ENCODE measurements around the gene NIP7.
"Not testable (repeated sequence)": the region's sequence is repeated elsewhere in the genome, so short reads cannot be mapped to it uniquely, and the experiment has no call there.

The NIP7 gene

DNA sequence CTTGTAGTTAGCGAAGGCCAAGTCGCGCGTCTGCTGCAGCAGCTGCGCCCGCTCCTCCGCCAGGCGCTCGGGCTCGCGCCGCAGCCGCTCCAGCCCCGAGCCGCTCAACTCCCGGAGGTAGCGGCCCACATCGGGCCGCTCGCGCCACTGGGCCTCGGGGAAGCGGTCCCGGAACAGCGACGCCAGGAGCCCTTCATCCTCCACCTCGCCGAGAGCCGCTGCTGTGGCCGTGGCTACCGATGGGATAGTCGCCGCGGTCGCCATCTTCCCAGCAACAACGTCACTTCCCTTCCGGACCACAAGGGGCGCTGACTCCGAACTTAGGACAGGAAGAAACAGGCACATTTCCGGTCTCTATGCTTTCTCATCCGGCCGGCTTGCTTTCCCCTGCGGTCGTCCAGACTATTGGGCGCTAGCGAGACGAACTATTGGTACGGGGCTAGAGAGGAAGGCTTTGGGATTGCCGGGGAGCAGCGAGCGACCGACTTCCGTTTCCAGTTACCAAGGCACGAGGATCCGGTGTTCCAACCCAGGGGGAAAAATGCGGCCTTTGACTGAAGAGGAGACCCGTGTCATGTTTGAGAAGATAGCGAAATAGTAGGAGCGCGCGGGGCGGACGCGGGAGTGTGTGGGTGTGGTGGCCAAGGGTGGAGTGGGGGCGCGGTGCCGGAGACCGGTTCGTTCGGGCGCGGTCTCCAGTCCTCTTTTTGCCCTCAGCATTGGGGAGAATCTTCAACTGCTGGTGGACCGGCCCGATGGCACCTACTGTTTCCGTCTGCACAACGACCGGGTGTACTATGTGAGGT, at the start of gene NIP7, which contains the start of gene COG8:
Gene NIP7, plus strand, starts transcription at position 484 of the 806 bp plus-strand sequence. Its CDS starts 58 bp downstream, at position 542.
Gene COG8, minus strand, starts transcription at position 276 of the 806 bp plus-strand sequence. Its CDS starts 12 bp downstream, at position 264.
- peaks cover 62% of the 10 kb centered on the region for H3K36me3 ChIP-seq (ENCODE audit: control insufficient read depth, insufficient read depth, low read length)
- peak within 1 kb of the TSS; percentile 85 for H3K4me3 ChIP-seq (ENCODE audit: low read depth, low read length)
- peaks cover 6% of the 10 kb centered on the region; the same call in 1 of the 2 replicates for H3K4me1 ChIP-seq (ENCODE audit: control insufficient read depth, insufficient read depth, low read length)
- H3K9ac ChIP-seq (ENCODE audit: low read length) = peak within 1 kb of the TSS; percentile 97
- H3K27me3 ChIP-seq (ENCODE audit: control insufficient read depth, insufficient read depth, low read length) = no peaks in the 10 kb centered on the region
- H3K27ac ChIP-seq (ENCODE audit: low read depth, low read length) = peak within 1 kb of the TSS; percentile 81
- no peaks in the 10 kb centered on the region for H3K9me3 ChIP-seq (ENCODE audit: control insufficient read depth, insufficient read depth, low read depth, low read length)

DNA sequence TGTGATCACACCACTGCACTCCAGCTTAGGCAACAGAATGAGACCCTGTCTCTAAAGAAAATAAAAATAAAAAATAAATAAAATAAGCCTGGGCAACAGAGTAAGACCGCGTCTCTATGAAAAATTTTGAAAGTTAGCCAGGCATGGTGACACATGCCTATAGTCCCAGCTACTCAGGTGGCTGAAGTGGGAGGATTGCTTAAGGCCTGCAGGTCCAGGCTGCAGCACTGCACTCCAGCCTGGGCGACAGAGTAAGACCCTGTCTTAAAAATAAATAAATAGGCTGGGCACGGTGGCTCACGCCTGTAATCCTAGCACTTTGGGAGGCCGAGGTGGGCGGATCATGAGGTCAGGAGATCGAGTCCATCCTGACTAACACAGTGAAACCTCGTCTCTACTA, 47.9 kb upstream of the NIP7 start:
- H3K4me3 ChIP-seq (ENCODE audit: low read depth, low read length); H3K36me3 ChIP-seq (ENCODE audit: control insufficient read depth, insufficient read depth, low read length); H3K9me3 ChIP-seq (ENCODE audit: control insufficient read depth, insufficient read depth, low read depth, low read length); H3K27me3 ChIP-seq (ENCODE audit: control insufficient read depth, insufficient read depth, low read length); H3K9ac ChIP-seq (ENCODE audit: low read length); H3K27ac ChIP-seq (ENCODE audit: low read depth, low read length); H3K4me1 ChIP-seq (ENCODE audit: control insufficient read depth, insufficient read depth, low read length): not testable (repeated sequence)

DNA sequence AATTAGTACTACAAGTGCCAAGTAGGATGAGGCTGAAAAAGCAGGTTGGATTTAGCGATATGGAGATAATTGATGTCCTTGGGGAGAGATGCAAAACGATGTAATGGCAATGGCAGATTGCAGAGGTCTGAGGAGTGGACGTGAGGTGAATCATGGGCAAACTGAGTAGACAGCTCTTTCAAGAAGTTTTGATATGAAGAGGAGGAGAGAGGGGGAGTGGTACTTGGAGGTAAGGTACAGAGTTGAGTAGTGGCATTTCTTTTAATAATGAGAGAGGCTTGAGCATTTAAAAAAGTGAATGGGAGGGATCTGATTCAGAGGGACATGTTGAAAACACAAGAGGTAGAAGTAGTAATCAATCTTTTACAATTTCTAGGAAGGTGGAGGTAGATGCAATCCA, 46.2 kb upstream of the NIP7 start:
- Histone ChIP-seq H3K27ac (ENCODE audit: low read depth, low read length) (no peak overlapping the region), H3K4me3 (ENCODE audit: low read depth, low read length) (no peak overlapping the region), H3K9me3 (ENCODE audit: control insufficient read depth, insufficient read depth, low read depth, low read length) (no peaks in the 10 kb centered on the region), H3K27me3 (ENCODE audit: control insufficient read depth, insufficient read depth, low read length) (no peaks in the 10 kb centered on the region), H3K4me1 (ENCODE audit: control insufficient read depth, insufficient read depth, low read length) (no peaks in the 10 kb centered on the region), H3K36me3 (ENCODE audit: control insufficient read depth, insufficient read depth, low read length) (no peaks in the 10 kb centered on the region), H3K9ac (ENCODE audit: low read length) (no peak overlapping the region)

DNA sequence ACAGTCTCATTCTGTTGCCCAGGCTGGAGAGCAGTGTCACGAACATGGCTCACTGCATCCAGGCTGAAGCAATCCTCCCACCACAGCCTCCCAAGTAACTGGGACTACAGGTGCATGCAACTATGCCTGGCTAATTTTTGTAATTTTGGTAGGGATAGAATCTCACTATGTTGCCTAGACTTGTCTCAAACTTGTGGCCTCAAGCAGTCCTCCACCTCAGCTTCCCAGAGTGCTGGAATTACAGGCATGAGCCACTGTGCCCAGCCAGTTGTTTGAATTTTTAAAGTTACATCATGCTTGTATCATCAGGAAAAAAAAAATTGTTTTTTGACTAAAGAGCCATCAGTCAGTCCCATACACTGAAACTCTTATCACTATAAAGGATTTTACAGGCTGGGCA, 45.5 kb upstream of the NIP7 start:
- H3K9ac ChIP-seq (ENCODE audit: low read length) = no peak overlapping the region
- no peaks in the 10 kb centered on the region for H3K4me1 ChIP-seq (ENCODE audit: control insufficient read depth, insufficient read depth, low read length)
- H3K36me3 ChIP-seq (ENCODE audit: control insufficient read depth, insufficient read depth, low read length) = no peaks in the 10 kb centered on the region
- H3K4me3 ChIP-seq (ENCODE audit: low read depth, low read length) = no peak overlapping the region
- H3K9me3 ChIP-seq (ENCODE audit: control insufficient read depth, insufficient read depth, low read depth, low read length) = no peaks in the 10 kb centered on the region
- no peaks in the 10 kb centered on the region for H3K27me3 ChIP-seq (ENCODE audit: control insufficient read depth, insufficient read depth, low read length)
- no peak overlapping the region for H3K27ac ChIP-seq (ENCODE audit: low read depth, low read length)

DNA sequence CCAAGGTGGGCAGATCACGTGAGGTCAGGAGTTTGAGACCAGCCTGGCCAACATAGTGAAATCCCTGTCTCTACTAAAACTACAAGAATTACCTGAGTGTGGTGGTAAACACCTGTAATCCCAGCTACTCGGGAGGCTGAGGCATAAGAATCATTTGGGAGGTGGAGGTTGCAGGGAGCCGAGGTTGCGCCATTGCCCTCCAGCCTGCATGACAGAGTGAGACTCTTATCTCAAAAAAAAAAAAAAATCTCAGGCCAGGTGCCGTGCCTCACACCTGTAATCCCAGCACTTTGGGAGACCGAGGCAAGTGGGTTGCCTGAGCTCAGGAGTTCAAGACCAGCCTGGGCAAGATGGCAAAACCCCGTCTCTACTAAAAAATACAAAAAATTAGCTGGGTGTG, 42.8 kb upstream of the NIP7 start:
- not testable (repeated sequence) for H3K27me3 ChIP-seq (ENCODE audit: control insufficient read depth, insufficient read depth, low read length); H3K4me3 ChIP-seq (ENCODE audit: low read depth, low read length); H3K9me3 ChIP-seq (ENCODE audit: control insufficient read depth, insufficient read depth, low read depth, low read length); H3K4me1 ChIP-seq (ENCODE audit: control insufficient read depth, insufficient read depth, low read length); H3K27ac ChIP-seq (ENCODE audit: low read depth, low read length); H3K9ac ChIP-seq (ENCODE audit: low read length)
- peaks cover 15% of the 10 kb centered on the region for H3K36me3 ChIP-seq (ENCODE audit: control insufficient read depth, insufficient read depth, low read length)

DNA sequence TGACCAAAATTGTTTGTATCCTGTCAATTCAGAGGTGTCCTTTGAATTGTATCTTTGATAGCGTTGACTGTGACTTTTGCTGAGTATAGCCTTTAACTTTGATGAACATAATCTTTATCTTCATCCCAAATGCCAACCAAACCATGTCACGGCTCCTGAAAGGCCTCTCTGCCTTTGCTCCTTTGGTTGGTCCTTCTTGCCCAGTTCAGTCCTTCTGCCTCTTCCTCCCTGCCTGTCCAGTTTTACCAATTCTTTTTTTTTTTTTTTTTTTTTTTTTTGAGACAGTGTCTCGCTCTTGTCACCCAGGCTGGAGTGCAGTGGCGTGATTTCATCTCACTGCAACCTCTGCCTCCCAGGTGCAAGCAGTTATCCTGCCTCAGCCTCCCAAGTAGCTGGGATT, 41.3 kb upstream of the NIP7 start:
- no peaks in the 10 kb centered on the region for H3K9me3 ChIP-seq (ENCODE audit: control insufficient read depth, insufficient read depth, low read depth, low read length)
- no peak overlapping the region for H3K27ac ChIP-seq (ENCODE audit: low read depth, low read length)
- H3K9ac ChIP-seq (ENCODE audit: low read length) = no peak overlapping the region
- no peaks in the 10 kb centered on the region for H3K4me1 ChIP-seq (ENCODE audit: control insufficient read depth, insufficient read depth, low read length)
- no peaks in the 10 kb centered on the region for H3K27me3 ChIP-seq (ENCODE audit: control insufficient read depth, insufficient read depth, low read length)
- no peak overlapping the region for H3K4me3 ChIP-seq (ENCODE audit: low read depth, low read length)
- H3K36me3 ChIP-seq (ENCODE audit: control insufficient read depth, insufficient read depth, low read length) = peaks cover 19% of the 10 kb centered on the region

DNA sequence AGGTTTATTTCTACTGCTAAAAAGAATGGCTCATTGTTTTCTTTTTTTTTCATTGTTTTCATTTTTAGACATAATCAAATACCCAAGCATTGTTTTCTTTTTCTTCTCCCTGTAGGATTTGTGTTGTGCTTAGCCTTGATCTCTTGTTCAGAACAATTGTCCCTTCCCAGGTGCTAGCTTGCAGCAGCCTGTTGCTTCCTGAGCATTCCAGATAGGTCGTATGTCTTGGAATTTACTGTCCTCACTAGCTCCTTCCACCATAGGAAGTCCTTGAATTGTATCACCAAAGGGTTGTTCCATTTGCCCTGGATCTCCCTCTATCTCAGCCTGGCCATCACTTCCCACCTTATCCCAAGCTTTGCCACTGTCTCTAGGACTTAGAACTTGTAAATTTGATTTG, 38.4 kb upstream of the NIP7 start:
- Histone ChIP-seq H3K9ac (ENCODE audit: low read length) (no peak overlapping the region), H3K27ac (ENCODE audit: low read depth, low read length) (no peak overlapping the region), H3K9me3 (ENCODE audit: control insufficient read depth, insufficient read depth, low read depth, low read length) (no peaks in the 10 kb centered on the region), H3K4me1 (ENCODE audit: control insufficient read depth, insufficient read depth, low read length) (no peaks in the 10 kb centered on the region), H3K4me3 (ENCODE audit: low read depth, low read length) (no peak overlapping the region), H3K36me3 (ENCODE audit: control insufficient read depth, insufficient read depth, low read length) (peaks cover 21% of the 10 kb centered on the region), H3K27me3 (ENCODE audit: control insufficient read depth, insufficient read depth, low read length) (no peaks in the 10 kb centered on the region)

DNA sequence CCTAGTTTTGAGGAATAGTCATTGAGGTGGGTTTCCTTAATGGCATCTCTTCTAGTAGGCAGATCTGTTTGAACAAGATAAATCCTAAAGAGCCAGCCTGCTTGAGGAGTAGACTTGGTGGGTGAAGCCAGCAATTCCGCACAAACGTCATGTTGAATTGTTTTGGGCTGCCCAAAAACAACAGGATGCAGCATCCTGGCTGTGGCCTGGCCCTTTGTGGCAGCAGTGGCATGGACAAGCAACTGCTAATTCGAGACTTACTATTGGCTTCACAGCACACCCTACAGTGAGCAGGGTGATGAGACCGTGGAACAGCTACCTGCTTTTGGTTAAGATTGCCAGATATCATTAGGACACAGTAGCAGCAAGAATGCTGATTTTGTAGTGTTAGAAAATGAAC, 37.7 kb upstream of the NIP7 start:
- H3K9me3 ChIP-seq (ENCODE audit: control insufficient read depth, insufficient read depth, low read depth, low read length) = no peaks in the 10 kb centered on the region
- no peak overlapping the region for H3K9ac ChIP-seq (ENCODE audit: low read length)

DNA sequence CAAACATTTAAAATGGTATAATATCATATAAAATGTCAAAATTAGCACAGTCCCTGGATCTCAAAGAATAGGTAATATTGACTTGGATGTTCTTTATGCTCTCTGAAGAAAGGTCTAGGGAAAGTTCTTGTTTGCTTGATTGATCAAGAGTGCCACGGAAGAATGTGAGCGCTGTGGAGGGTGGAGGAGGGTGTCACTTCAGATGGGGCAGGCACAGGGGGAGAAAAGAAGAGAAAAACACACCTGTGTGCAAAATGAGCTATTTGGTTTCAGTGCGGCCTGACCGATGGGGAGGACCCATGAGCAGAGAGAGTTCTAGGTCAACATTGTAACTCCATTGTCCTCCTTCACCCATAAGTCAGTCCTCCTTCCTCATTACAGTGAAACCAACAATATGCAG, 37.3 kb upstream of the NIP7 start:
- Histone ChIP-seq H3K9ac (ENCODE audit: low read length) (no peak overlapping the region), H3K4me3 (ENCODE audit: low read depth, low read length) (no peak overlapping the region), H3K4me1 (ENCODE audit: control insufficient read depth, insufficient read depth, low read length) (no peaks in the 10 kb centered on the region), H3K27ac (ENCODE audit: low read depth, low read length) (no peak overlapping the region), H3K27me3 (ENCODE audit: control insufficient read depth, insufficient read depth, low read length) (no peaks in the 10 kb centered on the region), H3K9me3 (ENCODE audit: control insufficient read depth, insufficient read depth, low read depth, low read length) (no peaks in the 10 kb centered on the region), H3K36me3 (ENCODE audit: control insufficient read depth, insufficient read depth, low read length) (peaks cover 21% of the 10 kb centered on the region)

More for the DNA sequence above, 37.7 kb upstream of the NIP7 start:
- H3K27ac ChIP-seq (ENCODE audit: low read depth, low read length) = no peak overlapping the region
- H3K4me3 ChIP-seq (ENCODE audit: low read depth, low read length) = no peak overlapping the region
- H3K4me1 ChIP-seq (ENCODE audit: control insufficient read depth, insufficient read depth, low read length) = no peaks in the 10 kb centered on the region
- no peaks in the 10 kb centered on the region for H3K27me3 ChIP-seq (ENCODE audit: control insufficient read depth, insufficient read depth, low read length)
- peaks cover 21% of the 10 kb centered on the region for H3K36me3 ChIP-seq (ENCODE audit: control insufficient read depth, insufficient read depth, low read length)

DNA sequence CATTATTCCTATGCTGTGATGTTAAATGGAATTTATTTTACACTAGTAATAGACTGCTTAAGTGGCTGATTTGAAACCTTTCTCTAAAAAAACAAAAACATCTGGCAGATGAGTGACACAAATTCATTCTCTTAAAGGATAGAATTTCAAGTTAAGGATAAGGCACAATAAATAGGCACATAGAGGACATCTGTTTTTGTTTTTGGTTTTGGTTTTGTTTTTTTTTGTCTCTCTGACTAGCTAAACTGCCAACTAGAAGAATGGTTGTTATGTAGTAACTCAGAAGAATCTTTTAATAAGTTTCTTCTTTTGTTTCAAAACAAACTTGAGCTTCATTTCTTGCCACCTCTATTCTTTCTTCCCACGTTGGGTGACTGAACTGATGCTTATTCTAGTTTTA, 33.5 kb upstream of the NIP7 start:
- no peak overlapping the region for H3K27ac ChIP-seq (ENCODE audit: low read depth, low read length)
- H3K9me3 ChIP-seq (ENCODE audit: control insufficient read depth, insufficient read depth, low read depth, low read length) = no peaks in the 10 kb centered on the region
- no peak overlapping the region for H3K4me3 ChIP-seq (ENCODE audit: low read depth, low read length)
- 0 out of 2 replicates have a peak, but pooled peaks cover 3% of the 10 kb centered on the region for H3K4me1 ChIP-seq (ENCODE audit: control insufficient read depth, insufficient read depth, low read length)
- no peak overlapping the region for H3K9ac ChIP-seq (ENCODE audit: low read length)
- H3K27me3 ChIP-seq (ENCODE audit: control insufficient read depth, insufficient read depth, low read length) = no peaks in the 10 kb centered on the region
- H3K36me3 ChIP-seq (ENCODE audit: control insufficient read depth, insufficient read depth, low read length) = peaks cover 10% of the 10 kb centered on the region; the same call in 1 of the 2 replicates

DNA sequence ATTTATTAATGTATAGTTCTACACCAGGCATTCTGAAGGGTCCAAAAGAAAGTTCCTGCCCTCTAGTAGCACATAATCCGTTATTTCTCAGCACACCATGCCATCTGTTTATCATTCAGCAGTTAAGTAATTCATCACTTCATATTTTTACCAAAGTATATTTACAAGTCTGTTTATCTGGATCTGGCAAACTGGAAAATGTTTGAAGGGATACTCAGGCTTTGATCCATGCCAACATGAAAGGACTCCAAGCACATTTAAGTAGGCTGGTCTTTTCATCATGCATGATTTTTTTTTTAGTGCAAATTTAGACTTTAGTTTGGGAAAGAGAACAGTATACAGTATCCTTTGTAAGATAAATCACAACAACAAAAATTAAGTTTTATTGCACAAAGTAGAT, 32.5 kb upstream of the NIP7 start:
- Histone ChIP-seq H3K4me3 (ENCODE audit: low read depth, low read length) (no peak overlapping the region), H3K9me3 (ENCODE audit: control insufficient read depth, insufficient read depth, low read depth, low read length) (no peaks in the 10 kb centered on the region)

More for the DNA sequence above, 32.5 kb upstream of the NIP7 start:
- H3K27ac ChIP-seq (ENCODE audit: low read depth, low read length) = no peak overlapping the region
- no peaks in the 10 kb centered on the region for H3K27me3 ChIP-seq (ENCODE audit: control insufficient read depth, insufficient read depth, low read length)
- H3K36me3 ChIP-seq (ENCODE audit: control insufficient read depth, insufficient read depth, low read length) = 0 out of 2 replicates have a peak, but pooled peaks cover 3% of the 10 kb centered on the region
- no peak overlapping the region for H3K9ac ChIP-seq (ENCODE audit: low read length)
- H3K4me1 ChIP-seq (ENCODE audit: control insufficient read depth, insufficient read depth, low read length) = peaks cover 5% of the 10 kb centered on the region; the same call in 1 of the 2 replicates
